GM23338 (cell line): ENCODE data around the gene PLOD2. TPM values are rescaled to one million over a fixed set of nuclear protein-coding genes. Genes with fewer than 3 reads are reported as not detected.

Source experiments
- ATAC-seq: fragments of 200-7000 bp; cut with Tn5 transposase; 3 replicates; pipeline ENCODE4 v1.9.1; 2020
- DNase-seq: peaks from one replicate; pipeline ENCODE4 v3.0.0-alpha.2; 2015; ENCODE audit warnings: low spot score
- H2AFZ ChIP-seq: fragments of 200-600 bp; sonication (generic); 2 replicates; pipeline ENCODE4 v1.8.0; 2016; ENCODE audit warnings: antibody characterized with exemption, mild to moderate bottlenecking, moderate library complexity
- H3F3A ChIP-seq: fragments of 200-600 bp; sonication (generic); replicated peaks from 2 replicates; pipeline ENCODE4 v1.8.0; 2017; ENCODE audit warnings: antibody characterized with exemption, mixed run types, low read depth
- H3K27ac ChIP-seq: fragments of 200-600 bp; sonication (generic); 2 replicates; pipeline ENCODE4 v1.6.1; 2016; ENCODE audit warnings: low read depth
- H3K27me3 ChIP-seq: fragments of 200-600 bp; sonication (generic); 2 replicates; pipeline ENCODE4 v1.8.0; 2016; ENCODE audit warnings: mild to moderate bottlenecking, mixed run types, moderate library complexity; ENCODE audit not compliant: insufficient read depth
- H3K36me3 ChIP-seq: fragments of 200-600 bp; sonication (generic); 2 replicates; pipeline ENCODE4 v1.8.0; 2016; ENCODE audit warnings: mild to moderate bottlenecking; ENCODE audit not compliant: insufficient read depth
- H3K4me1 ChIP-seq: fragments of 200-600 bp; sonication (generic); 2 replicates; pipeline ENCODE4 v1.8.0; 2016; ENCODE audit warnings: mild to moderate bottlenecking, moderate library complexity; ENCODE audit not compliant: insufficient read depth
- H3K4me2 ChIP-seq: fragments of 200-600 bp; sonication (generic); 2 replicates; pipeline ENCODE4 v1.7.1; 2017; ENCODE audit warnings: mixed run types
- H3K4me3 ChIP-seq: fragments of 200-600 bp; sonication (generic); 2 replicates; pipeline ENCODE4 v1.6.1; 2016; ENCODE audit warnings: mixed run types
- H3K79me2 ChIP-seq: fragments of 200-600 bp; sonication (generic); replicated peaks from 2 replicates; pipeline ENCODE4 v1.8.0; 2017; ENCODE audit warnings: mild to moderate bottlenecking; ENCODE audit not compliant: insufficient read depth
- H3K9me2 ChIP-seq: fragments of 200-600 bp; sonication (generic); 2 replicates; pipeline ENCODE4 v1.8.0; 2017; ENCODE audit not compliant: insufficient read depth
- H4K20me1 ChIP-seq: fragments of 200-600 bp; sonication (generic); replicated peaks from 2 replicates; pipeline ENCODE4 v1.8.0; 2017; ENCODE audit warnings: mild to moderate bottlenecking; ENCODE audit not compliant: insufficient read depth
- H3K27ac Mint-ChIP-seq: 2 replicates; pipeline ENCODE4 v1.8.0; 2020; ENCODE audit warnings: inconsistent platforms, mild to moderate bottlenecking, moderate library complexity, mixed read lengths
- H3K27me3 Mint-ChIP-seq: 3 replicates; pipeline ENCODE4 v1.8.0; 2022; ENCODE audit warnings: low read depth, mild to moderate bottlenecking, moderate library complexity, mixed read lengths, inconsistent platforms; ENCODE audit not compliant: insufficient read depth, poor library complexity
- H3K36me3 Mint-ChIP-seq: 3 replicates; pipeline ENCODE4 v1.8.0; 2021; ENCODE audit warnings: low read depth, mild to moderate bottlenecking, inconsistent platforms, moderate library complexity, mixed read lengths
- H3K4me1 Mint-ChIP-seq: 3 replicates; pipeline ENCODE4 v1.8.0; 2020; ENCODE audit warnings: mild to moderate bottlenecking, inconsistent platforms, mixed read lengths
- H3K4me3 Mint-ChIP-seq: 3 replicates; pipeline ENCODE4 v1.8.0; 2021; ENCODE audit warnings: moderate library complexity, mild to moderate bottlenecking, inconsistent platforms, mixed read lengths
- H3K9me3 Mint-ChIP-seq: 3 replicates; pipeline ENCODE4 v1.8.0; 2020; ENCODE audit warnings: moderate library complexity, mild to moderate bottlenecking, inconsistent platforms, mixed read lengths
- CREB1 ChIP-seq: fragments of 250-450 bp; sonication (Bioruptor Pico); IDR thresholded peaks from 2 replicates; pipeline ENCODE4 v1.5.0; 2020; ENCODE audit warnings: low read depth, mild to moderate bottlenecking, moderate library complexity
- EZH2 ChIP-seq: fragments of 200-600 bp; sonication (generic); IDR thresholded peaks from one replicate; pipeline ENCODE4 v1.8.0; 2017; ENCODE audit warnings: antibody characterized with exemption, mild to moderate bottlenecking, low read depth; ENCODE audit not compliant: unreplicated experiment
- EZH2phosphoT487 ChIP-seq: fragments of 200-600 bp; sonication (generic); IDR thresholded peaks from one replicate; pipeline ENCODE4 v1.8.1; 2018; ENCODE audit warnings: antibody characterized with exemption; ENCODE audit not compliant: unreplicated experiment
- NANOG ChIP-seq: IDR thresholded peaks from 2 replicates; pipeline ENCODE4 v1.6.1; 2016; ENCODE audit warnings: antibody characterized with exemption, borderline replicate concordance
- POLR2AphosphoS5 ChIP-seq: IDR thresholded peaks from 2 replicates; pipeline ENCODE4 v1.6.1; 2016; ENCODE audit warnings: antibody characterized with exemption, low read depth
- REST ChIP-seq: IDR thresholded peaks from one replicate; pipeline ENCODE4 v1.6.1; 2018; ENCODE audit warnings: antibody characterized with exemption; ENCODE audit not compliant: unreplicated experiment
- STAT1 ChIP-seq: IDR thresholded peaks from one replicate; pipeline ENCODE4 v1.6.1; 2016; ENCODE audit warnings: antibody characterized with exemption; ENCODE audit not compliant: unreplicated experiment
- ZNF114 ChIP-seq: fragments of 250-450 bp; sonication (Bioruptor Pico); IDR thresholded peaks from 2 replicates; pipeline ENCODE4 v1.5.0; 2020; ENCODE audit warnings: mild to moderate bottlenecking, moderate library complexity
- ZNF331 ChIP-seq: fragments of 250-450 bp; sonication (Bioruptor Pico); IDR thresholded peaks from 2 replicates; pipeline ENCODE4 v1.5.0; 2020; ENCODE audit warnings: low read depth, mild to moderate bottlenecking, moderate library complexity
- ZNF462 ChIP-seq: fragments of 250-450 bp; sonication (Bioruptor Pico); IDR thresholded peaks from 2 replicates; pipeline ENCODE4 v1.5.0; 2020; ENCODE audit warnings: mild to moderate bottlenecking, moderate library complexity
- polyA plus RNA-seq: library from polyadenylated mRNA; unstranded; fragments of >200 nt; fragmentation: Nextera tagmentation; extraction: Ambion mirVana; gene quantifications from 2 replicates; pipeline ENCODE4 v1.2.1, GENCODE V29; 2016
- total RNA-seq: library from RNA; depleted of rRNA; stranded (reverse); fragments of >200 nt; shearing (Covaris generic); gene quantifications from 2 replicates; pipeline ENCODE4 v1.2.3, GENCODE V29; 2014
- TF ChIP-seq, protein P1 (sequence below), 2 experiments: fragments of 200-600 bp in 1 of 2; sonication (generic) in 1 of 2; conservative IDR thresholded peaks; 2 replicates each; pipeline versions ENCODE4 v1.5.1 to v1.6.1; 2016 to 2017; ENCODE audit warnings: antibody characterized with exemption in 2 of 2, low read depth in 2 of 2, mild to moderate bottlenecking in 2 of 2, moderate library complexity in 1 of 2
- TF ChIP-seq, protein P2 (sequence below): IDR thresholded peaks from 2 replicates; pipeline ENCODE4 v1.6.1; 2016; ENCODE audit warnings: antibody characterized with exemption

The PLOD2 gene
- total and polyA plus RNA-seq, 2 experiments from 2014 or later: 26.7 to 30.5 TPM

DNA sequence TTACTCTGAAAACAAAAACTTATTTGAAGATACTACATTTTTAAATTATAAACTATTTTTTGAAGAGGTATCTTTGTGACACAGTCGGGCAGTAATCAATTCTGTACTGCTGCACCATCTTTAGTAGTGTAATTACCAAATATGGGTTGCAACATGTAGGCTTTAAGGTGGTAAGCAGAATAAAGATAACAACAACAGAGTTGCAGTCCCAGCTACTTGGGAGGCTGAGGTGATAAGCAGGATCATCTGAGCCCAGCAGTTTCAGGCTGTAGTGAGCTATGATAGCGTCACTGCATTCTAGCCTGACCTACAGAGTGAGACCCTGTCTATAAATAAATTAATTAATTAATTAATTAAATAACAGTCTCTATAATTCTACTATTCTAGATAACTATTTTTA lies 6.0 kb downstream of the PLOD2 start (continued):
- TF ChIP-seq ZNF462 (no peak), STAT1 (no peak), CREB1 (CRISPR knock-in tag) (no peak)

DNA sequence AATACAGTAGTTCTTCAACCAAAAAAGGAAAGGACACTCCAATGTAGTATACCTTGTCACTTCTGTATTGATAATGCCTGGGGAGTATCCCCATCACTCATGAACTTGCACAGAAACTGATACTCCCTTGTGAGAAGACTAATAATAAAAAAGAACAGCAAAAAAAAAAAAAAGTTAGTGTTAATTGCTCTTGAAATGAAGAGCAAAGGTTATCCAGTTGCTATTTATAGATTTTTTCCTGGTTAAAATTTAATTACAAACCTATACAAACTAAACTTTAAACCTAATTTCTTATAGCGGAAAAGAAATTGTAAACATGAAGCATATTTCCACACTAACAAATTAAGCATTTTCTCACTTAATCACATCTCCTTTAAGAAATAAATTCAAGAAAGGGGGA lies 6.7 kb downstream of the PLOD2 start:
- Mint-ChIP-seq H3K4me1 (peaks cover 43% of the 10 kb centered on the region), H3K36me3 (peaks cover 4% of the 10 kb centered on the region; the same call in 2 of the 3 replicates), H3K27ac (no peak overlapping the region), H3K4me3 (no peak overlapping the region), H3K9me3 (no peaks in the 10 kb centered on the region), H3K27me3 (no peaks in the 10 kb centered on the region)
- Histone ChIP-seq H3K79me2 (peaks cover 86% of the 10 kb centered on the region), H3K4me1 (peaks cover 24% of the 10 kb centered on the region), H3K27me3 (no peaks in the 10 kb centered on the region), H2AFZ (no peak overlapping the region), H3K36me3 (no peaks in the 10 kb centered on the region), H3K9me2 (no peaks in the 10 kb centered on the region), H3K27ac (no peak overlapping the region), H3K4me3 (no peak overlapping the region), H3K4me2 (no peak overlapping the region), H4K20me1 (no peaks in the 10 kb centered on the region), H3F3A (no peaks in the 10 kb centered on the region)
- DNase-seq: no peak
- ATAC-seq: no peak
- TF ChIP-seq NANOG: no peak
- TF ChIP-seq STAT1: no peak
- no peak for TF ChIP-seq REST
- TF ChIP-seq, protein P1, sequence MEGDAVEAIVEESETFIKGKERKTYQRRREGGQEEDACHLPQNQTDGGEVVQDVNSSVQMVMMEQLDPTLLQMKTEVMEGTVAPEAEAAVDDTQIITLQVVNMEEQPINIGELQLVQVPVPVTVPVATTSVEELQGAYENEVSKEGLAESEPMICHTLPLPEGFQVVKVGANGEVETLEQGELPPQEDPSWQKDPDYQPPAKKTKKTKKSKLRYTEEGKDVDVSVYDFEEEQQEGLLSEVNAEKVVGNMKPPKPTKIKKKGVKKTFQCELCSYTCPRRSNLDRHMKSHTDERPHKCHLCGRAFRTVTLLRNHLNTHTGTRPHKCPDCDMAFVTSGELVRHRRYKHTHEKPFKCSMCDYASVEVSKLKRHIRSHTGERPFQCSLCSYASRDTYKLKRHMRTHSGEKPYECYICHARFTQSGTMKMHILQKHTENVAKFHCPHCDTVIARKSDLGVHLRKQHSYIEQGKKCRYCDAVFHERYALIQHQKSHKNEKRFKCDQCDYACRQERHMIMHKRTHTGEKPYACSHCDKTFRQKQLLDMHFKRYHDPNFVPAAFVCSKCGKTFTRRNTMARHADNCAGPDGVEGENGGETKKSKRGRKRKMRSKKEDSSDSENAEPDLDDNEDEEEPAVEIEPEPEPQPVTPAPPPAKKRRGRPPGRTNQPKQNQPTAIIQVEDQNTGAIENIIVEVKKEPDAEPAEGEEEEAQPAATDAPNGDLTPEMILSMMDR (conservative IDR thresholded peaks at IDR 0.05; ENCODE audit: low read depth in 2 of 2): no peak
- TF ChIP-seq ZNF114 (CRISPR knock-in tag): no peak
- no peak for TF ChIP-seq CREB1 (CRISPR knock-in tag)
- no peak for TF ChIP-seq EZH2
- TF ChIP-seq, protein P2, sequence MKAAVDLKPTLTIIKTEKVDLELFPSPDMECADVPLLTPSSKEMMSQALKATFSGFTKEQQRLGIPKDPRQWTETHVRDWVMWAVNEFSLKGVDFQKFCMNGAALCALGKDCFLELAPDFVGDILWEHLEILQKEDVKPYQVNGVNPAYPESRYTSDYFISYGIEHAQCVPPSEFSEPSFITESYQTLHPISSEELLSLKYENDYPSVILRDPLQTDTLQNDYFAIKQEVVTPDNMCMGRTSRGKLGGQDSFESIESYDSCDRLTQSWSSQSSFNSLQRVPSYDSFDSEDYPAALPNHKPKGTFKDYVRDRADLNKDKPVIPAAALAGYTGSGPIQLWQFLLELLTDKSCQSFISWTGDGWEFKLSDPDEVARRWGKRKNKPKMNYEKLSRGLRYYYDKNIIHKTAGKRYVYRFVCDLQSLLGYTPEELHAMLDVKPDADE: no peak
- TF ChIP-seq ZNF331 (CRISPR knock-in tag): no peak
- no peak for TF ChIP-seq EZH2phosphoT487
- no peak for TF ChIP-seq POLR2AphosphoS5
